Epithelial cell of esophagus (primary cell): ENCODE results near the gene SLC25A44.
"Not testable (repeated sequence)": the region's sequence is repeated elsewhere in the genome, so short reads cannot be mapped to it uniquely, and the experiment has no call there.

Source experiments
- DNase-seq: peaks from one replicate; pipeline ENCODE4 v3.0.0; 2010; ENCODE audit warnings: low read depth
- H3K4me3 ChIP-seq: 2 replicates; pipeline ENCODE4 v1.5.1; 2011; ENCODE audit warnings: mild to moderate bottlenecking, low read length, control low read depth
- CTCF ChIP-seq: IDR thresholded peaks from 2 replicates; pipeline ENCODE4 v1.5.1; 2011; ENCODE audit warnings: low read depth, mild to moderate bottlenecking, low read length, control low read depth, inconsistent platforms; ENCODE audit not compliant: insufficient read depth; ENCODE audit errors: missing control alignments

The SLC25A44 gene

DNA sequence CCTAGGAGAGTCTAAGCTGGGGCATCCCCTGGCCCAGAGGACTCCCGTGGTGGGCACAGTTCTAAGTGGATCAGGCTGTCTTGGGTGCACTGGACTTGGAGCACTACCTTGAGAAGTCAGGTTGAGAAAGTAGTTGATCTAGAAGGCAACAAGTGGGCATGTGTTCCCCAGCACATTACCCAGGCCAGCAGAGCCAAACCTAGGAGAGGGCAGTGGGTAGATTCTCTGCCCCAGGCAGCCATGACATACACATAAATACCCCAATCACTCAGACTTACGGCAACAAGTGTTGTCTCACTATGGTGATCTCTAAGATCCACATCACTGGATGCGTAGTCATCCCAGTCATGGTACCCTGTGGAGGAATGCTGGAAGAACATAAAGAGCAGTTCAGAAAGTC is 17.3 kb downstream of the SLC25A44 start:
- H3K4me3 ChIP-seq: no peak overlapping the region
- DNase-seq: no peak
- no peak for TF ChIP-seq CTCF

GRCh38 chr1:156212130-156212529 is 18.2 kb downstream of the SLC25A44 start:
- TF ChIP-seq CTCF: no peak
- DNase-seq: no peak
- peak overlapping the region; percentile 80 for H3K4me3 ChIP-seq

DNA sequence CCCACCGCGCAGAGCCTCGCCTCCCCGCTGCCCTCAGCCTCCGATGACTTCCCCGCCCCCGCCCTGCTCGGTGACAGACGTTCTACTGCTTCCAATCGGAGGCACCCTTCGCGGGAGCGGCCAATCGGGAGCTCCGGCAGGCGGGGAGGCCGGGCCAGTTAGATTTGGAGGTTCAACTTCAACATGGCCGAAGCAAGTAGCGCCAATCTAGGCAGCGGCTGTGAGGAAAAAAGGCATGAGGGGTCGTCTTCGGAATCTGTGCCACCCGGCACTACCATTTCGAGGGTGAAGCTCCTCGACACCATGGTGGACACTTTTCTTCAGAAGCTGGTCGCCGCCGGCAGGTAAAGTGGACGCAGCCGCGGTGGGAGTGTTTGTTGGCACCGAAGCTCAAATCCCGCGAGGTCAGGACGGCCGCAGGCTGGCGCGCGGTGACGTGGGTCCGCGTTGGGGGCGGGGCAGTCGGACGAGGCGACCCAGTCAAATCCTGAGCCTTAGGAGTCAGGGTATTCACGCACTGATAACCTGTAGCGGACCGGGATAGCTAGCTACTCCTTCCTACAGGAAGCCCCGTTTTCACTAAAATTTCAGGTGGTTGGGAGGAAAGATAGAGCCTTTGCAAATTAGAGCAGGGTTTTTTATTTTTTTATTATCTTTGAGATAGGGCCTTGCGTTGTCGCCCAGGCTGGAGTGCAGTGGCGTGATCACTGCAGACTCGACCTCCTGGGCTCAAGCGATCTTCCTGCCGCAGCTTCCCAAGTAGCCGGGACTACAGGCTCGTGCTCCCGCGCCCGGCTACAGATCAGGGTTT is 19.1 kb downstream of the SLC25A44 start, which contains the start of gene PMF1:
Gene PMF1 (plus strand): TSS at position 175 of the 811 bp plus-strand sequence. CDS start 9 bp downstream, at position 184.
- peak within 1 kb of the TSS; percentile 80 for H3K4me3 ChIP-seq
- DNase-seq: peak; percentile 97

GRCh38 chr1:156213644-156213966 is 19.7 kb downstream of the SLC25A44 start:
- TF ChIP-seq CTCF: no peak
- peak overlapping the region; percentile 80 for H3K4me3 ChIP-seq
- no peak for DNase-seq

More for the DNA sequence above, 19.1 kb downstream of the SLC25A44 start, which contains the start of gene PMF1:
- TF ChIP-seq CTCF: peak; percentile 4

GRCh38 chr1:156214024-156214748 is 20.3 kb downstream of the SLC25A44 start:
- peak overlapping the region; percentile 80 for H3K4me3 ChIP-seq
- no peak for TF ChIP-seq CTCF
- DNase-seq: peak; percentile 89

DNA sequence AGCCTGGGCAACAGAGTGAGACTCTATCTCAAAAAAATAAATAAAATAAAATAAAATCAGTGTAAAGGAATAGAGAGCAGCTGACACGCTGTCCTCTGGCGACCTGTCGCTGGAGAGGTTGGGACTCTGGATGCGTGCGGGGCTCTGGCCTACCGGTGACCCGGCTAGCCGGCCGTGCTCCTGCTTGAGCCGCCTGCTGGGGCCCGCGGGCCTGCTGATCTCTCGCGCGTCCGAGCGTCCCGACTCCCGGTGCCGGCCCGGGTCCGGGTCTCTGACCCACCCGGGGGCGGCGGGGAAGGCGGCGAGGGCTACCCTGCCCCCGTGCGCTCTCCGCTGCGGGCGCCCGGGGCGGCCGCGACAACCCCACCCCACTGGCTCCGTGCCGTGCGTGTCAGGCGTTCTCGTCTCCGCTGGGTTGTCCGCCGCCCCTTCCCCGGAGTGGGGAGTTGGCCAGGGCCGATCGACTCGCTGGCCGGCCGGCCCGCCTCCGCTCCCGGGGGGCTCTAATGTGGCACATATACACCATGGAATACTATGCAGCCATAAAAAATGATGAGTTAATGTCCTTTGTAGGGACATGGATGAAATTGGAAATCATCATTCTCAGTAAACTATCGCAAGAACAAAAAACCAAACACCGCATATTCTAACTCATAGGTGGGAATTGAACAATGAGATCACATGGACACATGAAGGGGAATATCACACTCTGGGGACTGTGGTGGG is 22.6 kb downstream of the SLC25A44 start:
- DNase-seq, H3K4me3 ChIP-seq: not testable (repeated sequence)

GRCh38 chr1:156217871-156218270 is 24.0 kb downstream of the SLC25A44 start:
- DNase-seq: peak; percentile 72
- H3K4me3 ChIP-seq: no peak overlapping the region
- TF ChIP-seq CTCF: no peak
